Lower leg skin (tissue), 4 donors: Measurements from ENCODE around the gene SLC22A16. TPM values are rescaled to one million over a fixed set of nuclear protein-coding genes. Genes with fewer than 3 reads are reported as not detected.
A peak's percentile ranks its signal among the peaks of the same experiment; 100 is the strongest.

Source experiments
- DNase-seq, 2 donors: peaks; one replicate each; pipeline ENCODE4 v3.0.0-alpha.2; 2019; ENCODE audit warnings: low spot score in 2 of 2
- H3K4me3 ChIP-seq: fragments of 200-600 bp; sonication (generic); 2 replicates; pipeline ENCODE4 v1.5.1; 2017; ENCODE audit warnings: mild to moderate bottlenecking, low read depth; ENCODE audit not compliant: poor library complexity, severe bottlenecking
- POLR2A ChIP-seq, 2 donors: fragments of 450-650 bp; IDR thresholded peaks; one replicate each; pipeline ENCODE4 v1.6.1; 2016 to 2017; ENCODE audit warnings: antibody characterized with exemption in 2 of 2, mild to moderate bottlenecking in 1 of 2, moderate library complexity in 1 of 2
- WGBS, 2 donors: methylation state at CpG; one replicate each; pipeline ENCODE4 v1.1.5; 2018; 5-methylcytosine and 5-hydroxymethylcytosine counted together
- intact Hi-C: fragments of 100-400 bp; cut with DNase I; formaldehyde crosslinking; loops from one replicate; pipeline ENCODE4 v1.15.0; 2023; ENCODE audit warnings: low total_unique reads
- total RNA-seq, 4 donors: library from RNA; depleted of rRNA; stranded (reverse); fragments of >200 nt; gene quantifications; one replicate each; pipeline ENCODE4 v1.1.0, GENCODE V29; 2016
- TF ChIP-seq, protein P1 (sequence below), 3 donors: fragments of 450-650 bp; IDR thresholded peaks; one replicate each; pipeline ENCODE4 v1.5.1; 2016; ENCODE audit warnings: antibody characterized with exemption in 3 of 3, mild to moderate bottlenecking in 3 of 3, moderate library complexity in 2 of 3

SLC22A16 gene
- total RNA-seq, 4 donors from 2014 or later, result 0.17 TPM; not detected in 3

DNA sequence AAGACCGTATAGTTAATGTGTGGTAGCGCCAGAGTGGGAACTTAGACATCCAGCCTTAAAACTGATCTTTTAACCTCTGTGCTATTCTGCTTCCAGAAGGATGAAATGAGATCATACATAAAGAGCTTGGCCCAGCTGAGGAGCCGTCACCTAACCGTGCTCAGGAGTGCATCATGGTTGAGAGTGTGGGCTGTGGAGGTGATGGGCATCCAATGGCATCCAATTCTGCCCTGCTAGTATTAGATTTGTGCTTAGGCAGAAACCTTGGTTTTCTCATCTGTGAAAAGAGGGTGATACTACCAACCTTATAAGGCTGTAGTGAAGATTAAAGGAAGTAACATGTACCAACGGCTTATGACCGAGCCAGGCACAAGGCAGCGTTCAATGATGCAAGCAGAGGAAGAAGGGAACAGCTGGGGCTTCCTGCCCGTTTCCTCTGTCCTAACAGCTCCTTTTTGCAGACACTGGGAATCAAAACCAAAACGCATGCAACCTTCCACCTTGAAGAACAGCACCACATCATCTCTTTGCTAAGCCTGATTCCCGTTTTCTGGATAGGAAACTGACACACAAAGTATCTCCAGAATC is 1.3 kb downstream of the SLC22A16 start:
- TF ChIP-seq, protein P1, sequence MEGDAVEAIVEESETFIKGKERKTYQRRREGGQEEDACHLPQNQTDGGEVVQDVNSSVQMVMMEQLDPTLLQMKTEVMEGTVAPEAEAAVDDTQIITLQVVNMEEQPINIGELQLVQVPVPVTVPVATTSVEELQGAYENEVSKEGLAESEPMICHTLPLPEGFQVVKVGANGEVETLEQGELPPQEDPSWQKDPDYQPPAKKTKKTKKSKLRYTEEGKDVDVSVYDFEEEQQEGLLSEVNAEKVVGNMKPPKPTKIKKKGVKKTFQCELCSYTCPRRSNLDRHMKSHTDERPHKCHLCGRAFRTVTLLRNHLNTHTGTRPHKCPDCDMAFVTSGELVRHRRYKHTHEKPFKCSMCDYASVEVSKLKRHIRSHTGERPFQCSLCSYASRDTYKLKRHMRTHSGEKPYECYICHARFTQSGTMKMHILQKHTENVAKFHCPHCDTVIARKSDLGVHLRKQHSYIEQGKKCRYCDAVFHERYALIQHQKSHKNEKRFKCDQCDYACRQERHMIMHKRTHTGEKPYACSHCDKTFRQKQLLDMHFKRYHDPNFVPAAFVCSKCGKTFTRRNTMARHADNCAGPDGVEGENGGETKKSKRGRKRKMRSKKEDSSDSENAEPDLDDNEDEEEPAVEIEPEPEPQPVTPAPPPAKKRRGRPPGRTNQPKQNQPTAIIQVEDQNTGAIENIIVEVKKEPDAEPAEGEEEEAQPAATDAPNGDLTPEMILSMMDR (IDR thresholded peaks at IDR 0.05), result no peak
- TF ChIP-seq POLR2A (IDR thresholded peaks at IDR 0.05), result no peak
- peak in 1 of 2 donors; percentile 29 for DNase-seq
- WGBS, 2 donors, result 58 to 61% methylated on average over 10 of the region's 10 CpGs
- intact Hi-C loops, result no loop called here
- H3K4me3 ChIP-seq, result no peak overlapping the region

DNA sequence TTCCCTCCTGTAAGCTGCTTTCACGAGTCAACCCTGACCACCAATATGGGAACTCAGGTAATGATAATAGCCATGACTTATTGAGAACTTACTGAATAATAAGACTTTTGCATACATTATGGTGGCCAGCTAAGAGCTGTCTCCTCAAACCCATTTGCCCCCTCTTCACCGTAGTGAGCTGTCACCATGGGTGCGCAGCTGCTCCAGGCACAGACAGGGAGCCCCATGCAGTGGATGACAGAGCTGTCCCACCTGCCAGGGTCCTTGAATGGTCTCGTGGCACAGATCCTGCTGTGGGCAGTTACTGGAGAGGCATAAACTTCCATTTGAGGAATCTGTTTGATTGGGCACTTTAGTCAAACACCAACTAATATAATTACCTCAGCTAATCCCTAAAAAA is 1.9 kb downstream of the SLC22A16 start:
- 90 to 91% methylated on average over 4 of the region's 4 CpGs for WGBS, 2 donors
- intact Hi-C loops, result no loop called here
- no peak overlapping the region for H3K4me3 ChIP-seq
- TF ChIP-seq, protein P1 (IDR thresholded peaks at IDR 0.05), result no peak
- TF ChIP-seq POLR2A (IDR thresholded peaks at IDR 0.05), result no peak
- DNase-seq, result no peak

DNA sequence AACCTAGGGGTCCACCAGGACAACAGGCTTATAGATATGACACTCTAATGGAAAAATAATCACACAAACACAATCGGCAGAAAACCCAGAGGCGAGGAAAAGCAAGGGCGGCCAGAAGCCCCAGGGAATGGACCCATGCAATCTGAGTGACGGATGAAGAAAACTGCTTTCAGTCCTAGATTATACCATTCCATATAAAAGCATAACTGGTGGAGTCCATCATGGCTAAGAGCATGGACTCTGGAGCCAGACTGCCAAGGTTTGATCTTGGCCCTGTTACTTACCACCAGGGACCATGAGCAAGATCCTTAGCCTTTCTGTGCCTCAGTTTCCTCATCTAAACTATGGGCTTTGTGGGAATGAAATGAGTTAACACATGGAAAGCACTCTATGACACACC is 3.7 kb downstream of the SLC22A16 start:
- no peak overlapping the region for H3K4me3 ChIP-seq
- 75 to 92% methylated on average over 4 of the region's 4 CpGs for WGBS, 2 donors
- DNase-seq, result no peak
- no peak for TF ChIP-seq POLR2A (IDR thresholded peaks at IDR 0.05)
- TF ChIP-seq, protein P1 (IDR thresholded peaks at IDR 0.05), result no peak
- intact Hi-C loops, result no loop called here

DNA sequence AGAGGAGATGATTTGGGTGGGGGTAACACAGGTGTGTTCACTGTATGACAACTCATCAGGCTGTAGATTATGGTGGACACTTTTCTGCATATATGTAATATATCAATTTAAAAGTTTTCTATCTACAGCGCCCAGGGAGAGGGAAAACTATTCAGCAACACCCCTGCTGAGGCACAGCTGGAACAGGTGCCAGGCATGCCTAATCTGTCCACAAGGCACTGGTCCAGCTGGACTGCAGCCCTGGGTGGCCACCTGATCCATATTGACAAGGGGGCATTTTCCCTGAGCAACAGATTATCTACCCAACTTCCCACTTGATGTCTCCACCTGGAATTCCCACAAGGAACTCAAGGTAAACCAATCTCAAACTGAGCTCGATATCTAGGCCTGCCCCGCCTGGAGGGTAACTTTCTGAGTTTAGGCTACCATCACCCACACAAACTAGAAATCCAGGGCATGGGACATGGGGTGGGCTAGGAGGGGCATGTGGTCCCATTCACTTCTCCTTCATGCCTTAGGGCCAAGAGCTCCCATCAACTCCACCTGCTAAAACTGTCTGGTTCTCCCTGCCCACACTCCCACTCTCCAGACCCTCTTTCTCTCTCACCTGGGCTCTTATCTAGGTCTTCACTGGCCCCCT is 4.6 kb downstream of the SLC22A16 start:
- TF ChIP-seq POLR2A (IDR thresholded peaks at IDR 0.05), result no peak
- TF ChIP-seq, protein P1 (IDR thresholded peaks at IDR 0.05), result no peak
- intact Hi-C loops, result no loop called here
- no peak for DNase-seq
- 78 to 88% methylated on average over 3 of the region's 3 CpGs for WGBS, 2 donors
- H3K4me3 ChIP-seq, result no peak overlapping the region

DNA sequence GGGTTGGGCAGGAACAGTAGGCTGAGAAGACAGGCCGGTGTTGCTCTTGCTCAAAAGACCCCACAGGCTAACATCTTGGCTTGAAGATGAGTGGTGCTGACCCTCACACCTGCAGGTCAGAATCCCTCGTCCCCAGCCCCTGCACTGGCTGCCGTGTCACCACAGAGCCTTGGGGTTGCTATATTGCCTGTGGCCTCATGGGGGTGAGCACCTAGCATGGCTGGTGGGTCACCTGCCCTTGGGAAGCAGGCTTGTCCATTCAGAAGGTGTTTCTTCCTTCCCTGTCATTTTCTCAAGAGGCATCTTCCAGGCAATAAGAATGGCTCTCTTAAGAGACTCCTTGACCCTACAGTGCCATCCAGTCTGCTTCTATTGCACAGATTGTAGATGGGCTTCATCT is 7.7 kb downstream of the SLC22A16 start:
- H3K4me3 ChIP-seq, result no peak overlapping the region
- no peak for DNase-seq
- WGBS, 2 donors, result 69 to 85% methylated on average over 2 to 3 of the region's 3 CpGs
- no peak for TF ChIP-seq POLR2A (IDR thresholded peaks at IDR 0.05)
- TF ChIP-seq, protein P1 (IDR thresholded peaks at IDR 0.05), result no peak
- intact Hi-C loops, result no loop called here
